PC-3 (cell line): ENCODE data around the gene ARHGAP6. TPM values are rescaled to one million over a fixed set of nuclear protein-coding genes. Genes with fewer than 3 reads are reported as not detected.
A peak's percentile ranks its signal among the peaks of the same experiment; 100 is the strongest.

Experiments used
- ATAC-seq: fragments of 200-7000 bp; cut with Tn5 transposase; 2 replicates; pipeline ENCODE4 v1.9.1; 2020; ENCODE audit warnings: mild to moderate bottlenecking, moderate library complexity
- BruUV-seq: library from RNA; stranded (reverse); fragments of 400-500 nt; replicated peaks from 2 replicates; lab custom pipeline; 2021; lab: Mats Ljungman, UMichigan
- CTCF ChIA-PET: fragments of 300-600 bp; sonication (Branson Sonifier 250); formaldehyde crosslinking; loops from one replicate; lab custom pipeline; 2022; ENCODE audit warnings: antibody characterized with exemption; lab: Charles Lee
- POLR2A ChIA-PET: fragments of 300-600 bp; sonication (Branson Sonifier 250); formaldehyde crosslinking; loops from one replicate; lab custom pipeline; 2022; ENCODE audit warnings: antibody characterized with exemption; ENCODE audit not compliant: unreplicated experiment; lab: Charles Lee
- DNase-seq: peaks from one replicate; pipeline ENCODE4 v3.0.0-alpha.2; 2015
- H2AFZ ChIP-seq: fragments of 300-600 bp; sonication (generic); 2 replicates; pipeline ENCODE4 v1.6.0; 2016; ENCODE audit warnings: antibody characterized with exemption, low read length
- H3F3A ChIP-seq: fragments of 300-600 bp; sonication (generic); one replicate; pipeline ENCODE4 v1.6.0; 2017; ENCODE audit warnings: antibody characterized with exemption, low read length, control low read depth, mild to moderate bottlenecking; ENCODE audit not compliant: unreplicated experiment
- H3K27ac ChIP-seq: fragments of 300-600 bp; sonication (generic); 2 replicates; pipeline ENCODE4 v1.5.1; 2016; ENCODE audit warnings: mild to moderate bottlenecking, low read length
- H3K27me3 ChIP-seq: fragments of 300-600 bp; sonication (generic); 2 replicates; pipeline ENCODE4 v1.6.1; 2016; ENCODE audit warnings: low read length, mixed read lengths
- H3K36me3 ChIP-seq: fragments of 300-600 bp; sonication (generic); 2 replicates; pipeline ENCODE4 v1.6.1; 2016; ENCODE audit warnings: low read depth, mixed run types, low read length, mixed read lengths
- H3K4me1 ChIP-seq: fragments of 300-600 bp; sonication (generic); 2 replicates; pipeline ENCODE4 v1.5.1; 2016; ENCODE audit warnings: low read length; ENCODE audit not compliant: insufficient read depth
- H3K4me2 ChIP-seq: fragments of 300-600 bp; sonication (generic); 2 replicates; pipeline ENCODE4 v1.6.0; 2016; ENCODE audit warnings: low read length
- H3K4me3 ChIP-seq: fragments of 300-600 bp; sonication (generic); 2 replicates; pipeline ENCODE4 v1.5.1; 2016; ENCODE audit warnings: mild to moderate bottlenecking, low read length, mixed read lengths
- H3K79me2 ChIP-seq: fragments of 300-600 bp; sonication (generic); 2 replicates; pipeline ENCODE4 v1.6.1; 2017; ENCODE audit warnings: low read length, mixed read lengths
- H3K9ac ChIP-seq: fragments of 300-600 bp; sonication (generic); 2 replicates; pipeline ENCODE4 v1.6.0; 2016; ENCODE audit warnings: mild to moderate bottlenecking, low read length
- H3K9me2 ChIP-seq: fragments of 300-600 bp; sonication (generic); replicated peaks from 2 replicates; pipeline ENCODE4 v1.6.1; 2016; ENCODE audit warnings: mixed run types, low read length, mixed read lengths
- H3K9me3 ChIP-seq: fragments of 300-600 bp; sonication (generic); 2 replicates; pipeline ENCODE4 v1.6.1; 2016; ENCODE audit warnings: low read length, mixed read lengths
- H4K20me1 ChIP-seq: fragments of 300-600 bp; sonication (generic); 2 replicates; pipeline ENCODE4 v1.6.1; 2016; ENCODE audit warnings: low read length, mixed read lengths
- EZH2 ChIP-seq: fragments of 300-600 bp; sonication (generic); IDR thresholded peaks from one replicate; pipeline ENCODE4 v1.6.1; 2017; ENCODE audit warnings: antibody characterized with exemption, mild to moderate bottlenecking, low read length; ENCODE audit not compliant: unreplicated experiment
- EZH2phosphoT487 ChIP-seq: fragments of 300-600 bp; sonication (generic); IDR thresholded peaks from 2 replicates; pipeline ENCODE4 v1.6.1; 2018; ENCODE audit warnings: mild to moderate bottlenecking, antibody characterized with exemption, low read length, borderline replicate concordance
- intact Hi-C: fragments of 100-400 bp; cut with micrococcal nuclease; formaldehyde crosslinking; loops from 2 replicates; pipeline ENCODE4 v1.9.0; 2023
- total RNA-seq: library from RNA; depleted of rRNA; stranded (reverse); fragments of >200 nt; gene quantifications from 2 replicates; pipeline ENCODE4 v1.2.3, GENCODE V29; 2014
- TF ChIP-seq, protein P1 (sequence below): fragments of 300-600 bp; sonication (generic); conservative IDR thresholded peaks from 2 replicates; pipeline ENCODE4 v1.5.1; 2017; ENCODE audit warnings: antibody characterized with exemption, low read depth, mild to moderate bottlenecking, low read length

Gene ARHGAP6
- total RNA-seq, 1 experiment from 2014 or later, result 2.8 TPM

DNA sequence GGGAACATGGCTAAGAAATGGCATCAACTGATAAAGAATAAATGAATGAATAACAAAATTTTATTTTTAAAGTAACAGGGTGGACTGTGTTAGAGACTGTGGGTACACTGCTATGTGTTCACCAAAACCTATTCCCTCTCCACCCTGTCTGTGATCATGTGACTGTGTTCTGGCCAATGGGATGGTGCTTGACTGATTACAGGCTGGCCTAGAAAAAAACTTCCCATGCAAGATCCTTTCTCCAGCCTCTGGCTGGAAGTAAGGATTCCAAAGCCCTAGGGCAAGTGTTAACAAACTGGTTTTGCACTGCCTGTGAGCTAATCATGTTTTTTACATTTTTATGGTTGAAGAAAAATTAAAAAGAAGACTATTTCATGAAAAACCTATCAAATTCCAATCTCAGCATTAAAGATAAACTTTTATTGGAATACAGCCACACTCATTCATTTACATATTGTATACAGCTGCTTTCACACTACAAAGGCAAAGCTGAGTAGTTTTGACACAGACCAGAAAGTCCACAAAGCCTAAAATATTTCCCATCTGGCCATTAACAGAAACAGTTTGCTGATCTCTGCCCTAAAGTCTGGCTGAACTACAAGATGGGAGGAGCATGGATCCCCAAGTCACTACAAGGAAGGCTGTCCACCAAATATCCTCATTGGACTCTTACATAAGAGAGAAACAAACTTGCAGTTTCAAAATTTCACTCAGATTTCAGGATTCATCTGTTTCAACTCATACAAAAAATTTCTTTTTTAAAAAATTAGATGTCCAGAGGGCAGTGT, 133.2 kb downstream of the ARHGAP6 start:
- H3K4me3 ChIP-seq, result no peak overlapping the region
- DNase-seq (peak; percentile 37), ATAC-seq (peak; percentile 46; the same call in 1 of the 2 replicates)
- H3K4me2 ChIP-seq, result peak overlapping the region; percentile 64
- BruUV-seq, result no TSS peak
- H4K20me1 ChIP-seq, result no peaks in the 10 kb centered on the region
- no peaks in the 10 kb centered on the region for H3K9me2 ChIP-seq
- no peak for TF ChIP-seq EZH2
- TF ChIP-seq, protein P1, sequence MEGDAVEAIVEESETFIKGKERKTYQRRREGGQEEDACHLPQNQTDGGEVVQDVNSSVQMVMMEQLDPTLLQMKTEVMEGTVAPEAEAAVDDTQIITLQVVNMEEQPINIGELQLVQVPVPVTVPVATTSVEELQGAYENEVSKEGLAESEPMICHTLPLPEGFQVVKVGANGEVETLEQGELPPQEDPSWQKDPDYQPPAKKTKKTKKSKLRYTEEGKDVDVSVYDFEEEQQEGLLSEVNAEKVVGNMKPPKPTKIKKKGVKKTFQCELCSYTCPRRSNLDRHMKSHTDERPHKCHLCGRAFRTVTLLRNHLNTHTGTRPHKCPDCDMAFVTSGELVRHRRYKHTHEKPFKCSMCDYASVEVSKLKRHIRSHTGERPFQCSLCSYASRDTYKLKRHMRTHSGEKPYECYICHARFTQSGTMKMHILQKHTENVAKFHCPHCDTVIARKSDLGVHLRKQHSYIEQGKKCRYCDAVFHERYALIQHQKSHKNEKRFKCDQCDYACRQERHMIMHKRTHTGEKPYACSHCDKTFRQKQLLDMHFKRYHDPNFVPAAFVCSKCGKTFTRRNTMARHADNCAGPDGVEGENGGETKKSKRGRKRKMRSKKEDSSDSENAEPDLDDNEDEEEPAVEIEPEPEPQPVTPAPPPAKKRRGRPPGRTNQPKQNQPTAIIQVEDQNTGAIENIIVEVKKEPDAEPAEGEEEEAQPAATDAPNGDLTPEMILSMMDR, result no peak
- TF ChIP-seq EZH2phosphoT487, result no peak
- no peaks in the 10 kb centered on the region for H3K9me3 ChIP-seq
- H3K79me2 ChIP-seq, result no peaks in the 10 kb centered on the region
- ChIA-PET POLR2A (no interaction called here), CTCF (no interaction called here)
- H3F3A ChIP-seq, result no peaks in the 10 kb centered on the region
- intact Hi-C loops, result loop anchor here (1.0 to 10.0 kb wide), 4 partner anchors 192 to 372 kb away; partner anchors contain the start of gene MSL3
- no peaks in the 10 kb centered on the region for H3K27me3 ChIP-seq
- H3K27ac ChIP-seq, result no peak overlapping the region
- no peaks in the 10 kb centered on the region; the same call in 1 of the 2 replicates for H3K36me3 ChIP-seq
- no peak overlapping the region for H3K9ac ChIP-seq
- peak overlapping the region; percentile 54 for H2AFZ ChIP-seq
- H3K4me1 ChIP-seq, result peaks cover 12% of the 10 kb centered on the region

DNA sequence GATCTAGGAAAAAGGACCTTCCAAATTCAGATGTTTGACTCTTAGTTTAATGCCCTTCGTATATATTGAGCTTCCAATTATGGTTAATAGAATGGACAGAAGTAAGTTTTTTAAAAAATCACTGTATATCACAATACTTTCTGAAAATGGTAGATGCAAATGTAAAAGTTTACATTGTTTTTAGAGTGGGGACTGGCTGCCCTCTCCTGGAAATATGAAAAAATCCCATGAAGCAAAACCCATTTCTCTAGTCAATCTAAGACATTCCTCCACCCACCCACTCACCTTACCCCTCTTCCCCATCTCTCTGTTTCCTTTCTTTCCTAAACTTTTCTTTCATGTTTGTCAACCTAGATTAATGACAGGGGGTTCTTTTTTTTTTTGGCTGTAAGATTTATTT, 134.5 kb downstream of the ARHGAP6 start:
- TF ChIP-seq EZH2phosphoT487, result no peak
- TF ChIP-seq, protein P1, result peak; percentile 59
- Histone ChIP-seq H3K9me2 (no peaks in the 10 kb centered on the region), H3K4me2 (no peak overlapping the region), H2AFZ (no peak overlapping the region), H3F3A (no peaks in the 10 kb centered on the region), H3K27ac (no peak overlapping the region), H3K27me3 (no peaks in the 10 kb centered on the region), H3K4me3 (no peak overlapping the region), H4K20me1 (no peaks in the 10 kb centered on the region), H3K79me2 (no peaks in the 10 kb centered on the region), H3K9ac (no peak overlapping the region), H3K4me1 (peaks cover 12% of the 10 kb centered on the region), H3K9me3 (no peaks in the 10 kb centered on the region), H3K36me3 (no peaks in the 10 kb centered on the region; the same call in 1 of the 2 replicates)
- ChIA-PET POLR2A (no interaction called here), CTCF (no interaction called here)
- intact Hi-C loops, result loop anchor here (1.0 to 10.0 kb wide), 5 partner anchors 71 to 387 kb away; partner anchors contain the start of gene MSL3
- DNase-seq (peak; percentile 53), ATAC-seq (no peak)
- no TSS peak for BruUV-seq

DNA sequence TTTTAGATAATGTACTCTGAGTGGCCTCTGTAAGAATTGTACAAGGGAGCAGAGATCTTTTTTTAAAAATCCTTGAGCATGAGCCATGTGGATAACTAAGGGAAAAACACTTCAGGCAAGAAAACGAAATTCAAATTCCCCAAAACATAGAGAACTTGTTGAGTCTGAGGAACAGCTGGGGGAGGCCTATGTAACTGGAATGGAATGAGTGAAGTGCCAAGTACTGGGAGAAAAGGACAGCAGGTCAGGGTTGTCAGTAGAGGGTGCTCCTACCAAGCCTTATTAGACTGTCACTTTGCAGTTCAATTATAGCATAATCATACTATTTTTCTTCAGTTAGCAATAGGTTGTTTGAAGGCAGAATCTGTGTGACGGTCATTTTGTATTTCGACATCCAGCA, 135.1 kb downstream of the ARHGAP6 start:
- TF ChIP-seq, protein P1, result no peak
- TF ChIP-seq EZH2, result no peak
- no peak for TF ChIP-seq EZH2phosphoT487
- intact Hi-C loops, result loop anchor here (1.0 to 10.0 kb wide), 5 partner anchors 70 to 386 kb away; partner anchors contain the start of gene MSL3
- H3K4me3 ChIP-seq, result no peak overlapping the region
- H3K9ac ChIP-seq, result no peak overlapping the region
- POLR2A ChIA-PET, result no interaction called here
- no peaks in the 10 kb centered on the region for H4K20me1 ChIP-seq
- H3K9me2 ChIP-seq, result no peaks in the 10 kb centered on the region
- no peak overlapping the region for H3K27ac ChIP-seq
- CTCF ChIA-PET, result no interaction called here
- H3K27me3 ChIP-seq, result no peaks in the 10 kb centered on the region
- no peaks in the 10 kb centered on the region for H3K9me3 ChIP-seq
- no peak overlapping the region for H2AFZ ChIP-seq
- H3K36me3 ChIP-seq, result no peaks in the 10 kb centered on the region; the same call in 1 of the 2 replicates
- BruUV-seq, result no TSS peak
- no peaks in the 10 kb centered on the region for H3K79me2 ChIP-seq
- no peak for DNase-seq
- H3K4me2 ChIP-seq, result no peak overlapping the region
- H3F3A ChIP-seq, result no peaks in the 10 kb centered on the region
- no peak for ATAC-seq
- peaks cover 12% of the 10 kb centered on the region for H3K4me1 ChIP-seq
